NCI-H82 treated with DMSO at 0.1 percent for 48 hours (cell line): ENCODE results near the gene PRIMA1.

Experiments used
- DNase-seq: peaks from one replicate; lab custom pipeline; 2025; ENCODE audit not compliant: unreplicated experiment; lab: John Stamatoyannopoulos, UW

Gene PRIMA1

DNA sequence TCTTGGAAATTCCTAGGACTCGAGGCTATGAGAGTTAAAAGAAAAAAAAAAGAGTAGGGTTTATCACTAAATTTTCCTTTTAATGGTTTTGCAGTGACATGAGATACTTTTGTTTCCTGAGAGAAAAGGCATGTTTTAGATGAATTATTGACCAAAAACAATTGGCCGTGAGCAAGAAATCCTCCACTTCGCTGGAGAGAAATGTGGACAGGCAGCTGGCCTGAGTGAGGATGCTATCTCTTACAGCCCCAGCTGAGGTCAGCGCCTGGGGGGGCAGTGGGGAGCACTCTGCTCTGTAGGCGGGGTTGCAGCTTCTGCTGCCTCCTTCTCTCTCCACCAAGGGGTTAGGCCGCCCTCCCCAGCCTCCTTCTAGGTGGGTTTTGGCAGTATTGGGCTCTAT, 54.7 kb downstream of the PRIMA1 start:
- DNase-seq = no peak

DNA sequence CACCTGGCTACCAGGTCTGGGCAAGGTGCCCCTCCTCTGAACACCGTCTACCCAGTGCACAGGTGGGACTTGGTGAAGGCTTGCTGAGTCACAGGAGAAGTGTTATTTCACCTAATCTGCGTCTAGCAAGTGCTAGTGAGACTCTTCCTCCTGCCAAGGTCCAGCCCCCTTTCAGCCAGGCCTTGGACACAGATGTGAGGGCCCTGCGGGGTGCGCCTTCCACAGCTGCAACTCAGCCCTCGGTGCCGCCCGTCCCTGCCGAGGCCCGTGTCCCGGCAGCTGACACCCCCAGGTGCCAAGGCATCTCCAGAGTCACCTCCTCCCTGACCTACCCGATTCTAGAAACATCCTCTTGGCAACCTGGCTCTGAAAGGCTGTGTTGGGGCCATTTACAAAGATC, 55.1 kb downstream of the PRIMA1 start:
- no peak for DNase-seq

DNA sequence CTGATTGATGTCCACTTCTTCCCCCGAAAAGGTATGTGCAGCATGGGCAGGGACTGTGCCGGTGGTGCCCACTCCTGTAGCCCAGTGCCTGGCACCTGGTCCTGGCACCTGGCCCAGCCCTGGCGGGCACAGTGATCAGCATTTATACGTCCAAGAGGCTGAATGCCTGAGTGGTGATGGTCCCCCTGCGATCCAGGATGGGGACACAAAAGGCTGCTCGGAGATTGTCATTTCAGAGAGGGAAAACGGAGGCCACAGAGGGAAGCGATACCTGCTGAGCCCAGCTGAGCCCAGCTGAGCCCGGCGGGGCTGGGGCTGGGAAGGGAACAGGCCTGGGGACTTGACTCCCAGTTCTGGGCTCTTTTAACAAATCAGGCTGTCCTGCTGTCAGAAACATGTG, 55.8 kb downstream of the PRIMA1 start:
- DNase-seq = no peak

DNA sequence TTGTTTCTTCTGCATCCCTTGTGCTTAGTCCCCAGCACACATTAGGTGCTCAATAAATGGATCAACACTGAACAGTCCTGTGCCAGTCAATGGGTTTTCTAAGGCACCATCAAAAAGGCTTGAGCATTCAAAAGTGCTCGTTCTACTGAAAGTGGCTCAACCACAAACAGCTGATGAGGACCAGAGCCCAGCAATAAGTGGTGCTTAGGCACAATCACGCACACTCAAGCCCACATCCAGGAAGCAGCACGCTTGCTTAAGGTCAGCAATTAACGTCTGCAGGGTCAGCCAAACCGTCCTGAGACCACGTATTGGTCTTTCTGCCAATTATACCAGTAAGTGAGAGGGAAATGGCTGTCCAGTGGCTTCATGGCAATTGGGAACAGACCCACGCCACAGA, 56.5 kb downstream of the PRIMA1 start:
- no peak for DNase-seq

DNA sequence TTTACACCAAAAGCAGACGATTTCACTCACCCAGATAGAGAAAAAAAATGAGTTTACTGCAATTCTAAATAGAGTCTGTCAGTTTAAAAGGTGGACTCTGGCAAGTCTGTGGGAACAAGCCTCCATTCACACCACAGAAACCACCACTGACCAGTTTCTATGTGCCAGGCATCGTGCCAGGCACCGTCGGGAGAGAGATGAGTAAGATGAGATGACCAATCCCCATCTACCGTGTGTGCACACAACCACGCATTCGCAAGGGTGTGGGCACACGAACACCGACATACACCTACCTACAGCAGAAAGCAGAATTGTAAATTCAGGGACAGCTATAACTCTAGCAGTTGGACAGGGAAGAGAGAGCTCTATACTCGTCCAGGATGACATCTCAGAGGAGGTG, 58.3 kb downstream of the PRIMA1 start:
- no peak for DNase-seq

DNA sequence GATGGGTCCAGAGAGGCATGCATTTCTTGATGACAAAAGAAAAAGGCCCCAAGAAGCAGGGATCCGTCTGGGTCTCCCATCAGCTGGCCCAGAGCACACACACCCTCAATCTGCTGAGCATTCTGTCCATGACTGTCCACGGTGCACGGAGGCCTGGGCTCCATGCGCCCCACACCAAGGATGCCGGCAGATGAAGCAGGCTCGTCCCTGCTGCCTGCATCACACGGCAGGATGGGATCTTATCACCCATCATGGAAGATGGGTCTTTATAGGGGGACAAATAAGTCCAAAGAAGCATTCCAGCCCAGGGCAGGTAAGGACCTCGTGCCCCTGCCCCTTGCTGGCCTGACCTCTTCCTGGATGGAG, 59.7 kb downstream of the PRIMA1 start:
- DNase-seq = no peak

DNA sequence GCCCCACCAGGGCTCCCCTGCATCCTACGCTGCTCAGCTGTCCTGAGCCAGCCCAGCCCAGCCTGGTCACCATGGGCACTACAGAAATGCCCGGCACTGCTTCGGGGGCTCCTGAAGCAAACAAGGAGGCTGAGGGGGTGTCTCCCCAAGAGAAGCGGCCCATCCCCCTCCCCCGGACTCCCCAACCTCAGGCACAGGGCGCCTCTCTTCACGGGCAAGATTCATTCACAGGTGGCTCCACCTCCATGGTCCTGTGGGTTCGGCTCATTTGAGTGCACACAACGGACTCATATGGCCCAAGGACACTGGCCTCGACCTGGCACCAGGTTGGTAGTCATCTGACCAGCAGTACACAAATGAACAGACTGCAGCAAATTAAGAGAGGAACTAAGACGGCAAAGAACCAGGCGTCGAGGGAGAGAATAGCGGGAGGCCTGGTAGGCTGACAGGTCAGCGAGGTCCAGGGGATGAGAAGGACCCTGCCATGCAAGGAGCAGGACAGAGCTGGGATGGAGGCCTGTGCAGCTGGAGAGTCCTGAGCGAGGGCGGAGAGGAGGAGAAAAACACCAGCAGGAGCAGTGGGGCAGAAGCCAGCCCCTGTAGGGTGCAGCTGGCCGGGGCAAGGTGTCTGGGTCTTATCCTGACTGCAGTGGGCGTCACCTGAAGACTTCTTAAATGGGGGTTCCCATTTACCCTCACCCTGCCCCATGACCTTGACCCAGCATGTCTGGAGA, 60.2 kb downstream of the PRIMA1 start:
- DNase-seq = no peak

DNA sequence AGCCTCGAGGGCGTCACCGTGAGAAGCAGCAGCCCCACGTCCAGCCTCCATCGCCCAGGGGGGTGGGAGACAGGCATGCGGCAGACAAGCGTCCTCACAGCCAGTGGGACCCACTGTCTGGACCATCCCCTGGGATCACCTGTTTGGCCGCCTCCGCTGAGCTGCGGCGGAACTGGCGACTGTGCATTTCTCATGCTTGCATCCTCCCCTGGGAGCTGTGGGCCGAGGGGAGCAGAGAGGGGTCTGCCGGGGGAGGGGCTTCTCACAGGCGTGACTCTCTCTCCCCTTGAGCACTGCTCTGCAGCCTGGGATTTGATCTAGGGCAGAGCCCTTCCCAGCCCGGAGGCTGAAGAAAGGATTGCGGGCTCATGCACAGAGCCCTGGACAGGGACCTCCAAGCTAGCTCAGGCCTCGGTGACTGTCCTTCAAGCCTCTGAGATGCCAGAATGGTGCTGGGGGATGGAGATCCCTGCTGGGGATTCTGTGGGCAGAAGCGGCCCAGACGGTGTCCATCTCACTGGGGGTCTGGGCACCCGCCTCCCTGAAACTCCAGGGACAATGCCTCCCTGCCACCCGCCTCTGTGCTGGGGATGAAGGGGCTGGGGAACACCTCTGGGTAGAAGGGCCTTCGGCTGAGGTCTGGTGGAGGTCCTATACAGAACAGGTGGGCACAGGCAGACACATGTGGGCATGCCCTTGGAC, 61.1 kb downstream of the PRIMA1 start:
- DNase-seq = no peak

DNA sequence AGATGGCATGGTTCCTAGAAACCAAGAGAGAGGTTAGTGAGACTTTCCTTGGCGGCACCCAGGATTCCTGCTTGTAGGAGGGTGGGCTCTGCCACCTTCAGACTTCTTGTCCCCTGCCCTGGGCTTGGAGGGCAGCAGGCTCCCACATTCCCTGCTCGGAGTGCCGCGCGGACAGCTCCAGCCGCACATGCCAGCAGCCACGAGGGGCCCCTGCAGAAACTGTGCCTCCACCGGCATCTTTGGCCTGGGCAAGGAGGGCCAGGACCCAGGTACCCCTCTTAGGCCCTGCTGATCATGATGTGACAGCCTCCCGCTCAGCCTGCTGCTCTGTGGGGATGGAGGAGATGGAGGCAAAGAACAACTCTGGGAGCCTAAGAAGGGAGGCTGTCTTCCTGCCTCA, 62.3 kb downstream of the PRIMA1 start:
- DNase-seq = no peak

DNA sequence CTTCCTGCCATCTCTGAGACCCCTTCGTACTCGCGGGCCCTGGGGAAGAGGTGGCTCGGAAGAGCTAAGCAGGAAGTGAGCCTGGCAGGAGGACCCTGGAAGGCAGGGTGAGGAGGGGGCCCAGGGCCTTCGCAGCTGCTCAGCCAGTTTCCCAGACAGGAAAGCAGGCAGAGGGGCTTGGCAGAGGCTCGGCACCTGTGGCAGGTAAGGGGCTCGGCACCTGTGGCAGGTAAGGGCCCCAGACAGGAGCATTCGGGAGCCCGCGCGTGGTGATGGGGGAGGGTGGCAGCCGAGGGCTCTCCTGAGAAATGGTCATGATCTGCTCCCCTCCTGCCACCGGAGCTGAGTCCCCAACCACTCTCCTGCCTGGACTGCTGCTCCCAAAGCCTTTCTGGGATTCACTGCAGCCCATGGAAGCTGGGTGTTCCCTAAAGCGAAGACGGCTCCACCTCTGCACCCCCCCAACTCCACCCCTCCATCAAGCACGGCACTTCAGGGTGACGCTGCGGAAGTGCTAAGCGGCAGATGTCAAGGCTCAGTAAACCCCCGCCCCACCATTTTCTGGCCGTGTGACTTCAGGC, 63.2 kb downstream of the PRIMA1 start:
- DNase-seq = no peak

DNA sequence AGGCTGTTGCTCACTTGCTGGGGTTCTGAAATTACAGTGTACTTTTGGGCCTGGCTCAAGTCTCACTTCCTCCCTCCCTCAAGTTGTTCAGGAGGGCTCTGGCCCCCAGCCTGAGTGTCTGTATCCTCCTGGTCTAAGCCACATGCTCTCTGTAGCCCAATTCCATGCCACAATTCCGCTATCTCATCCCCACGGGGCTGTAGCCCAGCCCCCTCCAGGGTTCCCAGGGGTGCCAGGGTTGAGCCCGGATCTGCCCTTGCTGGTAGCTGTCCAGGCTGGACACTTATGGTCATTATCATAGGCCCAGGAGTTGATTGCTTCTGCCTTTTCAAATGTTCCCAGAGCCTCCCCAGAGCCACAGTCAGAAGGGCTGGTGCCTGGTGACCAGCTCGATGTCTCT, 65.3 kb downstream of the PRIMA1 start:
- DNase-seq = no peak

DNA sequence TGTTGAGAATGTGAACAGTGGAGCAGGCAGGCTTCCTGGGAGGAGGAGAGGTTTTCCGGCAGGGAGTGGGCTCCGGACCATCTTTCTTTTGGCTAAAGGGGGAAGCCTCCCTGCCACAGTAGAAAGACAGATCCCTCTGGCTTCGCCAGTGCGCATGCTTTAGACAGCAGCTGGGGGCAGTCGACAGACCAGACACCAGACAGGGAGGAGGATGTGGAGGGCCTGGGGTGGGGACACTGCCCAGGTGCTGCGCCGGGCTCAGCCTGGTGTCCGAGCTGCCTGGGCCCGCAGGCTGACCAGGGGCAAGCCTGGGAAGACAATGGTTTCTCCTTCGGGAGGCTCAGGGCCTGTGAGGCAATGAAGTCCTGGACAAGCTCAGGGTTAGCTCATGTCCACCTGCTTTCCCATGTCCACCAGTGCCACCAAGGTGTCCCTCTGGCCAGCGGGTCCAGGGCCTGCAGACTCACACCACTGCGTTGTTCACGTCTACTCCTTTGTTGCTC, 67.3 kb downstream of the PRIMA1 start:
- no peak for DNase-seq

DNA sequence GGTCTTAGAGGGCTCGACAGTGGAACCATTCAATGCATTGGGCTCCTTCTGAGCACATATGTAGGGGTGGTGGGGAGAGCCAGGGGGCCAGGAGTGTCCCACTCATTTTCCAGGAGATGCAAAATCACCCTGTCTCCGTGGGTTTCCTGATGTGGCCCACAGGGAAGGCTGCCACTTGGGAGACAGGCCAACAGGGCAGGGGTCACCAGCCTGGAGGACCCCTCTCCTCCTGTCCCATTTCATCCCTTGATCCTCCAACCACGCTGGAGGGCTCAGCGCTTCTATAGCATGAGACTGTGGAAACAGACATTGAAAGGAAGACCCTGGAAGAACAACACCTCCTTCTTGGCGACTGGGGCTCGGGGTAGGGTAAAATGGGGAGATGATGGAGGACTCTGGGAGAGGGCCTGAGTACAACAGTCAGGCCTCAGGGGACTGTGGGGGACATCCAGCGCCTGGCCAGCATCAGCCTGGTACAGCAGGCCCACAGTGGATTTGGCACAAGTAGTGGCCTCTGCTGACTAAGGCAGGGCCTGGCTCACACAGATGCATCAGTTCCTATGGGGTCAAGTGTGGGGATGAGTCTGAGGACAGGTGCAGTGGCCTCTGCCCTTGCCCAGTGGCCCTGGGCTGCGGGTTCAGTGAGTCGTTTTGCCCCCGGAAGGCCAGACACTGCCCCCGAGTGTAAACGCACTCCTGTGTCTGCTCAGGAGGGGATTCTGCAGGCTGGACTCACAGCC, 68.0 kb downstream of the PRIMA1 start:
- no peak for DNase-seq

DNA sequence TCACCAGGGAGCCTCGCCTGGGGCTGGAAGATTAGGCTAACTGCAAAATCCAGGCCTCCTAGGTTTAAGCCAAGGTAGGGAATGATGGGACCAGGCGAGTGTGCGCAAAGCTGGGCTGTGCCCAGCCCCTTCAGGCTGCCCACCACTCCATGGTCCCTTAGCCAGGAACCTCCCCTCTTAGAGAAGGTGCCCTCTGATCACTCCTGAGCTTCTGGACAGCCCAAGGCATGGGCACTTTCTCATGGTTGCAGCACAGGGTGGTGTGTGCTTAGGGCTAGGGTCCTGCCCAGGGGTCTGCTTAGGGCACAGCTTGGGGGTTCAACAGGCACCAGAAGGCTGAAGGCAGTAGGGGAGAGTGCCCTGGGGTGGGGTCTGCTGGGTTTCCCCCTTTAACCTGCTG, 69.0 kb downstream of the PRIMA1 start:
- DNase-seq = no peak

DNA sequence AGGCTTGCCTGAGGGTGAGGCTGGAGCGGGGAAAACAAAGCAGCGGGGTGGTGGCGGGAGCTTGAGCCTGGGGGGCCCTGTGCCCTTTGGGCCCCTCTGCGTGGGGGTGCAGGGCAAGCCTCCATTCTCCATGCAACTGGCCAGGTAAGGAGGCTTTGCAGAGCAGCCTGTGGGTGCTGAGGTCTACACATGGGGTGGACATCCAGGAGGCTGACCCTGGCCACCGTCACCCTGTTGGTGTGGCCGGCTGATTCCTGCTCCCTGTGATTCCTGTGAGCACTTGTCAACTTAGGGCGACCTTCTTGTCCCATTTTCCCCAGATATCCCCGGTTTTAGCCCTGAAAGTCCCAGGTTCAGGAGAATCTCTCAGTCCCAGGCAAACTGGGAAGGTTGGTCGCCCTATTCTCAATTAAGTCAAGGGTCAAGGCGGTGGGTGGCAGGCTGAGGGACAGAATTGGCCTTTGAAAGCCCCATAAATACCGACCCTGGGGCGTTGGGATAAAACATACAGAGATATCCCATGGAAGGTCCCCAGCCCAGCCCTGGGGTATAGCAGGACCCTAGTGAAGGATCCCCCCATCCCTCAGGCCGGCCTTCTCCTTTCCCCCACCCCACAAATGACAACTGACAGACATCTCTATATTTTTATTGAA, 70.5 kb downstream of the PRIMA1 start:
- no peak for DNase-seq

DNA sequence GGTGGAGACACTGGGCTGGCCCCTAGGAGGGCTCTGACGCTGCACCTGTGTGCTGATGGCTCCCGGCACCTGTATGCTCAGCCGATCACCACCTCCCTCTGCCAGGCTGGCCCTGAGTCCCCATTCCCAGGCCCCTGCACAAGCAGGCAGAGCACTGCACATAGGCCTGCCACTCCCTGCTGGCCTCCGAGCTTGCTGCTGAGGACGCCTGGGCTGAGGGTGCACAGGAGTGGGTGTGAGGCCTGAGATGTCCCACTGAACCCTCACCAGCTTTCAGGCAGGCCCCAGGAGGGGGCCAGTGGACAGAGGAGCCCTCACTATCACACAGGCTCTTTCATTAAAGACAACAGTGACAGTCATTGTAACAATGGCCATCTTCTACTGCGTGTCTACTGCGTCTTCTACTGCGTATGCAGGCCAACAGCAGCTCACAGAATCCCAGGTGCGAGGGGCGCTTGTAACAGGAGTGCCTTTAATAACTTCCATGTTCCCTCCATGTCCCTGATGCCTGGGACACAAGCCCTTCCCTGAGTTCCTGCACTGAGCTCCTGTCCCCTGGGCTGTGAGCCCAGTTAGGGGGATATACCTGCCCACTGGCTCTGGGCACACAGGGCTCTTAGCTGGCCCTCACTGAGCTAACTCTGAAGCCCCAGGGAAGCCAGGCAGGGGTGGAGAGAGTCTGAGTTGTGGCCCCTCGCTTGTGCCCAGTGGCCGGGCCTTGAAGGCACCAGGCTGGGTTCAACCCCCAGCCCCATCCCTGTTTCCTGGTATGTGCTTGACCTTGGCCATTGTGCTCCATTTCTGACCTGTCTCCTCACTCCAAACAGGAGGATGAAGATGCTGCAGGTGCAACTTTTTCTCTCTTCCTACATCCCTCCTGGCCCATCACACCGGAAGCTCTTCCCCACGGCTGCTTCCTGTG, 71.3 kb downstream of the PRIMA1 start:
- DNase-seq = no peak

DNA sequence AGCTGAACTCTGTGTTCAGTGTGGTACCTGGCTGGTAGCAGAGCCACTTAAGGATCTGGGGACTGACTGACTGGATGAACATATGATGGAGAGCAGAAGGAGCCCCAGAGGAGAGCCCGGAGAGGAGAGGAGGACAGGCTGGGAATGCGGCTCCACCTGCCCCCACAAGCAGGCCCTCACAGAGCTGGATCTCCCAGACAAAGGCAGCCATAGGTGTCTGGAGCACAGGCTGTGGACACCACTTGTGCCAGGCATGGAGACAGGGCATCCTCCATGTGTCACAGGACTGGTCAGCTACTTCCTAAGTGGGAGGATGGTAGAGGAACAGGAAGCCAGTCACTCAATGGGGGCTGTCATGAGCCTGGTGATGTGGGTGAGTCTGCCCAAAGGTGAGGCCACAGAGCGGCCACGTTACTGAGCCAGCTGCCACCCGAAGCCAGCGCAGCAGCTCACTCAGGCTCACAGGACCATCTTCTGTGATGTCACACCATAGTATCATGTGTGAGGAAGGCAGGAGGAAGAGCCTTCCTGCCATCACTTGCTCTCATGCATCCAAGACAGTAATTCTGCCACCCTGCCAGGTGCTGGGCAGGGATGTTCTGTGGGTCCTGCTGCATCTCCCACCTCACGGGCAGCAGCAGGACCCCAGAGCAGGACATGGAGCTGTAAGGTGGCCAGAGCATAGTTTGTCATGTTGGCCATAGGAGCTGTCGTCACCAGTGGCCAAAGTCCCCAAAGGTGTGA, 72.1 kb downstream of the PRIMA1 start:
- DNase-seq = no peak

DNA sequence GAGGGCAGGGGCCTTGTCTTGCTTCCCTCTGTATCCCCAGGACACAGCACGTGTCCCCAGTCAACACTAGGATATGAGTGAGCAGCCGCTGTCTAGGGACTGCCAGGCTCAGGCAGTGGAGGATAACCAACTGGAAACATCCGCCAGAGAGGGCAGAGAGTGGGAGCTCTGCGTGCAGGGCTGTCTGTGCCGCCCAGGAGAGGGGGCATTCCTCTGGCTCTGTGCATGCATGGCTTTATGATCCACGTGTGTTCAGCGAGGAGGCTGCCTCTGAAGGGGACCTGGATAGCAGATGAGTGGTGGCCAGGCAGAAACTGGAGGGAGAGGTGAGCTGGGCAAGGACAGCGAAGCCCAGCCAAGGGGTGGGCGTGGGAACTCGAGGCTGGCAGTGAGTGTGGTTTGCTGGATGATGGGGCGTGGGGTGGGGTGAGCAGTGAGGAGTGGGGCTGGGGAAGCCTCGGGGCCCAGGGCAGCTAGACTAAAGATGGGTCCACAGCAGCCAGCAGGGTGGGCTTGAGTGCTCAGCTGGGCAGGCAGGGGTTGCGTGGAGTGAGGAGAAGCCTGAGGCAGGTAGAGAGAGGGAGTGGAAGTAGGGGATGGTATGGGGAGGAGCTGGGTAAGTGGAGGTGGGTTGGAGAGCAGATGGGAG, 72.9 kb downstream of the PRIMA1 start:
- DNase-seq = no peak

DNA sequence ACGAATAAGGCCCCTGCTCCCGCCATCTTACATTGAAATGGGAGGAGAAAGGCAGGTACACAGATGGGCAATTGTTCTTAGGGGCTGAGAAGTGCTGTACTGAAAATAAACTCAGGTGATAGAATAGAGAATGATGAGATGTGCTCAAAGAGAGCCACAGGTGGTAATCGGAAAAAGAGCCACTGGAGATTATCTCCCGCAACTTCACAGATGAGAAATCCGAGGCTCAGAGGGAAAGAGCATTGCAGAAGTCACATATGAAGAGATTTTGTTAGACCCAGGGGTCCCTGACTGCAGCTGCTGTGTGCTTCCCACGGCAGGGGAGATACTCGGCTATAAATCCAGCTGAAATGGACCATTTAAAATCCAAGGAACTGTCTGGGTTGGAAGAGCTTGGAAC, 73.7 kb downstream of the PRIMA1 start:
- DNase-seq = no peak
